Hepatocyte (in vitro differentiated cells): ENCODE results near the gene TLK2. TPM values are rescaled to one million over a fixed set of nuclear protein-coding genes. Genes with fewer than 3 reads are reported as not detected.
"Not testable (repeated sequence)": the region's sequence is repeated elsewhere in the genome, so short reads cannot be mapped to it uniquely, and the experiment has no call there.

Source experiments
- DNase-seq: peaks from one replicate; pipeline ENCODE4 v3.0.0-alpha.2; 2016; ENCODE audit warnings: low spot score
- H2AFZ ChIP-seq: fragments of 200-600 bp; sonication (generic); 2 replicates; pipeline ENCODE4 v1.6.0; 2016; ENCODE audit warnings: antibody characterized with exemption, mild to moderate bottlenecking
- H3K27ac ChIP-seq: fragments of 200-600 bp; sonication (generic); 2 replicates; pipeline ENCODE4 v1.5.1; 2016; ENCODE audit warnings: mild to moderate bottlenecking
- H3K27me3 ChIP-seq: fragments of 200-600 bp; sonication (generic); 2 replicates; pipeline ENCODE4 v1.6.1; 2016
- H3K36me3 ChIP-seq: fragments of 200-600 bp; sonication (generic); replicated peaks from 2 replicates; pipeline ENCODE4 v1.5.1; 2016; ENCODE audit warnings: low read depth; ENCODE audit not compliant: insufficient read depth
- H3K4me1 ChIP-seq: fragments of 200-600 bp; sonication (generic); 2 replicates; pipeline ENCODE4 v1.5.1; 2016; ENCODE audit warnings: mild to moderate bottlenecking, moderate library complexity; ENCODE audit not compliant: insufficient read depth
- H3K4me2 ChIP-seq: fragments of 200-600 bp; sonication (generic); 2 replicates; pipeline ENCODE4 v1.6.0; 2016
- H3K4me3 ChIP-seq: fragments of 200-600 bp; sonication (generic); 2 replicates; pipeline ENCODE4 v1.5.1; 2016; ENCODE audit warnings: mild to moderate bottlenecking
- H3K79me2 ChIP-seq: fragments of 200-600 bp; sonication (generic); 2 replicates; pipeline ENCODE4 v1.6.0; 2017; ENCODE audit warnings: mild to moderate bottlenecking
- H3K9me2 ChIP-seq: fragments of 200-600 bp; sonication (generic); replicated peaks from 2 replicates; pipeline ENCODE4 v1.6.0; 2017; ENCODE audit warnings: mild to moderate bottlenecking; ENCODE audit not compliant: insufficient read depth
- H3K9me3 ChIP-seq: fragments of 200-600 bp; sonication (generic); 2 replicates; pipeline ENCODE4 v1.5.1; 2016; ENCODE audit warnings: low read depth, mild to moderate bottlenecking
- H4K20me1 ChIP-seq: fragments of 200-600 bp; sonication (generic); 2 replicates; pipeline ENCODE4 v1.6.0; 2016; ENCODE audit warnings: mild to moderate bottlenecking; ENCODE audit not compliant: insufficient read depth, poor library complexity, severe bottlenecking
- EZH2 ChIP-seq: fragments of 200-600 bp; sonication (generic); IDR thresholded peaks from 2 replicates; pipeline ENCODE4 v1.6.1; 2016; ENCODE audit warnings: antibody characterized with exemption, mild to moderate bottlenecking, borderline replicate concordance
- EZH2phosphoT487 ChIP-seq: fragments of 200-600 bp; sonication (generic); IDR thresholded peaks from one replicate; pipeline ENCODE4 v1.6.1; 2018; ENCODE audit warnings: antibody characterized with exemption, mild to moderate bottlenecking, low read depth, moderate library complexity; ENCODE audit not compliant: unreplicated experiment, severe bottlenecking
- WGBS: methylation state at CpG from one replicate; pipeline ENCODE4 v1.1.6; 2016; ENCODE audit warnings: low lambda C conversion rate; ENCODE audit errors: missing lambda C conversion rate; 5-methylcytosine and 5-hydroxymethylcytosine counted together
- polyA plus RNA-seq: library from polyadenylated mRNA; unstranded; fragments of >200 nt; fragmentation: Nextera tagmentation; extraction: Ambion mirVana; gene quantifications from 2 replicates; pipeline ENCODE4 v1.2.1, GENCODE V29; 2016
- total RNA-seq: library from RNA; depleted of rRNA; stranded (reverse); fragments of >200 nt; gene quantifications from 2 replicates; pipeline ENCODE4 v1.2.3, GENCODE V29; 2014
- TF ChIP-seq, protein P1 (sequence below): fragments of 200-600 bp; sonication (generic); IDR thresholded peaks from 2 replicates; pipeline ENCODE4 v1.5.1; 2016; ENCODE audit warnings: antibody characterized with exemption, mild to moderate bottlenecking; ENCODE audit not compliant: poor library complexity

TLK2 gene
- total and polyA plus RNA-seq, 2 experiments from 2014 or later = 19.4 to 44.7 TPM

DNA sequence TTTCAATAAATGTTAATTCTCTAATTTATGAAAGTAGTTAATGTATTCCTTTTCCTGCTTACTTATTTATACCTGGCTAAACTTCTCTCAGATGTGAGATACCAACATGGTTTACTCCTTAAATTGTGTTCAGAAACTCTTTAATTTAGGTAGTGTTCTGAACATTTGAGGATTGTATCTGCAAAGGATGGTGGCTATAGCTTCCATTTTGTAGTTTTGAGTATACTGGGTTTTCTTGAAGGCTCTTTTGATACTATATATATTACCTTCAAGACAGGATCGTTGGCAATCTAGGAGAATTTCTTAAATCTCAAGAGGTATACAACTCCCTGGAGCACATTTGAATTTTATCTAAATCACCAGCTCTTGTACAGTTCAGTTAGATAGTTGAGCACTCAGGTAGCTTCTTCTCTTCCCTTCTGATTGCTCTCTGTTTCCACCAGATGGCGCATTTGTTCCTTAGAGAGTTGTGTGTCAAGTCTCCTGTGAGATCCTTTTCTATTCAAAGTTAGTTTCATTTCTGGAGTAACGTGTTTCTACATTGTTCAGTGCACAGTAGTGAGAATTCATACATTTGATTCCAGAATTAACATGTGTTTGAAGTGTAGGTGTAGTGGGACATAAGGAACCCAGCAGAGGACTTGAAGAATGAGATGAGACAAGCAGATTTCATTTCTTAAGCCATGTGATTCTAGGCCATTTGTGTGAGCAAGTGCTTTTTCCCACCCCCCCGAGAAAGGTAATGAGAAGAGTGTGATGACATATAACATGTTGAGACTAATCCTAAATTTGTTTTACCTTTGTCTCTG lies 74.4 kb downstream of the TLK2 start:
- peak; percentile 4 for DNase-seq
- H3K27me3 ChIP-seq, H3K9me2 ChIP-seq, H3K4me3 ChIP-seq, H3K4me1 ChIP-seq, H4K20me1 ChIP-seq, H2AFZ ChIP-seq, H3K9me3 ChIP-seq, H3K36me3 ChIP-seq: not testable (repeated sequence)
- TF ChIP-seq, protein P1, sequence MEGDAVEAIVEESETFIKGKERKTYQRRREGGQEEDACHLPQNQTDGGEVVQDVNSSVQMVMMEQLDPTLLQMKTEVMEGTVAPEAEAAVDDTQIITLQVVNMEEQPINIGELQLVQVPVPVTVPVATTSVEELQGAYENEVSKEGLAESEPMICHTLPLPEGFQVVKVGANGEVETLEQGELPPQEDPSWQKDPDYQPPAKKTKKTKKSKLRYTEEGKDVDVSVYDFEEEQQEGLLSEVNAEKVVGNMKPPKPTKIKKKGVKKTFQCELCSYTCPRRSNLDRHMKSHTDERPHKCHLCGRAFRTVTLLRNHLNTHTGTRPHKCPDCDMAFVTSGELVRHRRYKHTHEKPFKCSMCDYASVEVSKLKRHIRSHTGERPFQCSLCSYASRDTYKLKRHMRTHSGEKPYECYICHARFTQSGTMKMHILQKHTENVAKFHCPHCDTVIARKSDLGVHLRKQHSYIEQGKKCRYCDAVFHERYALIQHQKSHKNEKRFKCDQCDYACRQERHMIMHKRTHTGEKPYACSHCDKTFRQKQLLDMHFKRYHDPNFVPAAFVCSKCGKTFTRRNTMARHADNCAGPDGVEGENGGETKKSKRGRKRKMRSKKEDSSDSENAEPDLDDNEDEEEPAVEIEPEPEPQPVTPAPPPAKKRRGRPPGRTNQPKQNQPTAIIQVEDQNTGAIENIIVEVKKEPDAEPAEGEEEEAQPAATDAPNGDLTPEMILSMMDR = peak; percentile 61
- Histone ChIP-seq H3K79me2 (peaks cover 38% of the 10 kb centered on the region), H3K4me2 (peak overlapping the region; percentile 72), H3K27ac (peak overlapping the region; percentile 3)
- 19% methylated on average over 4 of the region's 4 CpGs for WGBS

DNA sequence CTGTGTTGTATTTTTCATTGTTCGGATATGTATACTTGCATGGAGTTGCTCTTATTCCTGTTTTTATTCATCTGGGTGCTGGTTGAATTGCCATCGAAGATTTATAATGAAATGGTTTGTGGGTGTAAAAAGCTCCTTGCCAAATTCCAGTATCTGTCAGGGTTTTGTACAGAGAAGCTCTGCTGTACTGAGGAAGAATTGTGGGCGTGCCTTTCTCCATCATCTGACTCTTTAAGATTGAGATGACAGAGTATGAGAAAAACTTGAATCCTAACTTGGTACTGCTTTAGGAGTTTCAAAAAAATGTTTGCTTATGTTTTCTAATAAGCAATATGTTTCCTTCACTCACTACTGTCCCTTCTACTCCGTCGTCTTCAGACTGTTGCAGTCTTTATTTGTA lies 78.9 kb downstream of the TLK2 start:
- DNase-seq, H3K36me3 ChIP-seq, H3K9me2 ChIP-seq, H3K27ac ChIP-seq, H3K4me3 ChIP-seq, H3K4me2 ChIP-seq, H3K9me3 ChIP-seq, H4K20me1 ChIP-seq, H2AFZ ChIP-seq, H3K27me3 ChIP-seq: not testable (repeated sequence)
- peaks cover 10% of the 10 kb centered on the region for H3K4me1 ChIP-seq
- 93% methylated on average over 5 of the region's 5 CpGs for WGBS
- peaks cover 35% of the 10 kb centered on the region for H3K79me2 ChIP-seq

DNA sequence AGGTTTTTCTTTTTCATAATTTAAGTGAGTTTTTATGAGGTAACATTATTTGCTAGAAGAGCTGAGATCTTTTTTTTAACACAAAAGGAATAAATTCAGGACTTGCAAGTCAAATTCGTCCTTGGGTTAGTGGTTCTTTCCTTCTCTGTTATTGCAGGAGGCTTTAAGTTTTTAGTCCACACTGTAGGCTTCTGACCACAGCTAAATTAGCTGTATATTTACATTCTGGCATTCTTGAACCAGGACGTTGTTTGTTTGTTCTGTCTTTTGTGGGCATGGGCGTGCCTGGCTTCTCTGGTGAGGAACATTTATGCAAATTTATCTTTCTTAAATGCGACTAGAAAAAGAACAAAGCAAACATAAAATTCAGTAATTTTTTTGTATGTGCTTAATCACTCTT lies 80.3 kb downstream of the TLK2 start:
- H3K4me3 ChIP-seq, H2AFZ ChIP-seq, H3K9me2 ChIP-seq, H3K27me3 ChIP-seq, H3K27ac ChIP-seq, DNase-seq, H3K9me3 ChIP-seq, H3K4me2 ChIP-seq, H4K20me1 ChIP-seq, H3K36me3 ChIP-seq: not testable (repeated sequence)
- Histone ChIP-seq H3K4me1 (peaks cover 10% of the 10 kb centered on the region), H3K79me2 (peaks cover 34% of the 10 kb centered on the region)
- 59% methylated on average over 4 of the region's 4 CpGs for WGBS

DNA sequence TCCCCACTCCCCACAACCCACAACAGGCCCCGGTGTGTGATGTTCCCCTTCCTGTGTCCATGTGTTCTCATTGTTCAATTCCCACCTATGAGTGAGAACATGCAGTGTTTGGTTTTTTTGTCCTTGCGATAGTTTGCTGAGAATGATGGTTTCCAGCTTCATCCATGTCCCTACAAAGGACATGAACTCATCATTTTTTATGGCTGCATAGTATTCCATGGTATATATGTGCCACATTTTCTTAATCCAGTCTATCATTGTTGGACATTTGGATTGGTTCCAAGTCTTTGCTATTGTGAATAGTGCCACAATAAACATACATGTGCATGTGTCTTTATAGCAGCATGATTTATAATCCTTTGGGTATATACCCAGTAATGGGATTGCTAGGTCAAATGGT lies 82.3 kb downstream of the TLK2 start:
- not testable (repeated sequence) for H2AFZ ChIP-seq, H3K9me3 ChIP-seq, H3K9me2 ChIP-seq, H3K36me3 ChIP-seq, H3K27ac ChIP-seq, DNase-seq, H3K27me3 ChIP-seq, H3K4me2 ChIP-seq, H4K20me1 ChIP-seq, H3K4me3 ChIP-seq
- Histone ChIP-seq H3K4me1 (peaks cover 10% of the 10 kb centered on the region), H3K79me2 (peaks cover 29% of the 10 kb centered on the region)
- WGBS = 100% methylated on average over 2 of the region's 2 CpGs

DNA sequence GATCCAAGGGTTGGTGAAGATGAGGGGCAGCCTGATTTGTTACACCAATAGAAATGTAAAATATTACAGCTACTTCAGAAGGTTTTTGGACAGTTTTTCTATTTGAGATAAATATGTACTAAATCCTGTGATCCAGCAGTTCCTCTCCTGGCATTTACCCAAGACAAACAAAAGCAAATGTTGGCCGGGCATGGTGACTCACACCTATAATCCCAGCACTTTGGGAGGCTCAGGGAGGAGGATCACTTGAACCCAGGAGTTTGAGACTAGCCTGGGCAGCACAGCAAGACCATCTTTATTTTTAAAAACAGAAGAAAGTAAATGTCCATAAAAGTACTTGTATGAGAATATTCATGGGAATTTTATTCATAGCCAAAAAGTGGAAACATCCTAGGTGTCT lies 84.0 kb downstream of the TLK2 start:
- DNase-seq = no peak
- Histone ChIP-seq H3K4me1 (peaks cover 10% of the 10 kb centered on the region), H3K9me3 (no peaks in the 10 kb centered on the region), H4K20me1 (peaks cover 3% of the 10 kb centered on the region), H3K36me3 (no peaks in the 10 kb centered on the region), H3K27ac (no peak overlapping the region), H3K4me3 (no peak overlapping the region), H3K4me2 (no peak overlapping the region), H3K79me2 (peaks cover 20% of the 10 kb centered on the region), H3K9me2 (no peaks in the 10 kb centered on the region), H3K27me3 (no peaks in the 10 kb centered on the region), H2AFZ (no peak overlapping the region)
- WGBS = 56% methylated on average over 1 of the region's 1 CpG
- no peak for TF ChIP-seq EZH2phosphoT487
- TF ChIP-seq, protein P1 = no peak
- TF ChIP-seq EZH2 = no peak
